Placental epithelial cell (primary cell): ENCODE results near the gene PRUNE1. TPM values are rescaled to one million over a fixed set of nuclear protein-coding genes. Genes with fewer than 3 reads are reported as not detected.

ENCODE experiments used
- small RNA-seq: library from RNA; depleted of rRNA; stranded (forward); fragments of <200 nt; gene quantifications from one replicate; pipeline ENCODE3, GENCODE V24; 2012
- total RNA-seq: library from RNA; depleted of rRNA; stranded (reverse); fragments of >200 nt; gene quantifications from 2 replicates; pipeline ENCODE4 v1.2.3, GENCODE V29; 2012

Gene PRUNE1
- 14.9 and 16.5 TPM in 2 replicates for total RNA-seq

GRCh38 chr1:151008244-151009205 is at the start of gene PRUNE1:
Gene PRUNE1 (plus strand): TSS chr1:151008449. CDS start chr1:151008633, 184 bp downstream.

GRCh38 chr1:150974580-150975478 is 33.4 kb upstream of the PRUNE1 start, which contains the start of gene CERS2:
Gene CERS2 (minus strand): TSS chr1:150974835. CDS start chr1:150969090, 5,745 bp downstream.

GRCh38 chr1:150981805-150982712 is 26.2 kb upstream of the PRUNE1 start, which contains the start of gene ANXA9:
Gene ANXA9 (plus strand): TSS chr1:150982292. CDS start chr1:150983106, 814 bp downstream.

GRCh38 chr1:151006327-151007052 is 1.8 kb upstream of the PRUNE1 start, which contains the start of gene MINDY1:
Gene MINDY1 (minus strand): TSS chr1:151006902. CDS start chr1:151002617, 4,285 bp downstream.

GRCh38 chr1:151036356-151036755 is 28.1 kb downstream of the PRUNE1 start, which contains the start of gene BNIPL:
Gene BNIPL (plus strand): TSS chr1:151036586. CDS start chr1:151036726, 140 bp downstream.

GRCh38 chr1:151047591-151047924 is 39.3 kb downstream of the PRUNE1 start, which contains the start of gene C1orf56:
Gene C1orf56 (plus strand): TSS chr1:151047751. CDS start chr1:151047848, 97 bp downstream.

GRCh38 chr1:151059109-151060006 is 51.1 kb downstream of the PRUNE1 start, which contains the start of gene CDC42SE1:
Gene CDC42SE1 (minus strand): TSS chr1:151059622. CDS start chr1:151055730, 3,892 bp downstream.

GRCh38 chr1:151060007-151060656 is 51.9 kb downstream of the PRUNE1 start, which contains the start of gene MLLT11:
Gene MLLT11 (plus strand): TSS chr1:151060397. CDS start chr1:151067225, 6,828 bp downstream.

GRCh38 chr1:151070474-151071276 is 62.4 kb downstream of the PRUNE1 start, which contains the start of gene GABPB2:
Gene GABPB2 (plus strand): TSS chr1:151070761. CDS start chr1:151088190, 17,429 bp downstream.

Small RNAs within 50 kb of the gene (small RNA-seq; reads per million reads assigned to genes)
- 0.32 reads per million, percentile 8 among the genes with 10 or more reads in this experiment for gene RNU6-884P

Other genes starting within 250 kb of the PRUNE1 start
- gene CTSS, start 242.7 kb upstream of the PRUNE1 start, total RNA-seq = 0.65 and 1.2 TPM in 2 replicates
- 0.76 and 2.7 TPM in 2 replicates for gene CTSK, start 200.2 kb upstream of the PRUNE1 start, total RNA-seq
- gene ARNT, start 131.8 kb upstream of the PRUNE1 start, total RNA-seq = 34.6 and 42.4 TPM in 2 replicates
- gene CTXND2, start 121.3 kb upstream of the PRUNE1 start, total RNA-seq = not detected in 2 replicates
- gene SETDB1, start 82.1 kb upstream of the PRUNE1 start, total RNA-seq = 45.4 and 57.7 TPM in 2 replicates
- 59.7 and 79.5 TPM in 2 replicates for gene CERS2, start 33.6 kb upstream of the PRUNE1 start, total RNA-seq
- gene ANXA9, start 26.2 kb upstream of the PRUNE1 start, total RNA-seq = 0.39 and 2.0 TPM in 2 replicates
- gene MINDY1, start 1.5 kb upstream of the PRUNE1 start, total RNA-seq = 10.6 and 11.0 TPM in 2 replicates
- gene BNIPL, start 28.1 kb downstream of the PRUNE1 start, total RNA-seq = 66.4 and 157 TPM in 2 replicates
- 3.1 and 3.9 TPM in 2 replicates for gene C1orf56, start 39.3 kb downstream of the PRUNE1 start, total RNA-seq
- 95.4 and 112 TPM in 2 replicates for gene CDC42SE1, start 51.2 kb downstream of the PRUNE1 start, total RNA-seq
- gene MLLT11, start 51.9 kb downstream of the PRUNE1 start, total RNA-seq = 8.0 and 9.8 TPM in 2 replicates
- 7.6 and 11.4 TPM in 2 replicates for gene GABPB2, start 62.3 kb downstream of the PRUNE1 start, total RNA-seq
- gene SEMA6C, start 138.2 kb downstream of the PRUNE1 start, total RNA-seq = 7.6 and 20.8 TPM in 2 replicates
- gene TNFAIP8L2, start 148.2 kb downstream of the PRUNE1 start, total RNA-seq = not detected in 2 replicates
- gene LYSMD1, start 157.5 kb downstream of the PRUNE1 start, total RNA-seq = 11.0 and 16.1 TPM in 2 replicates
- gene SCNM1, start 157.7 kb downstream of the PRUNE1 start, total RNA-seq = 29.1 and 41.6 TPM in 2 replicates
- not detected in 2 replicates for gene TMOD4, start 167.5 kb downstream of the PRUNE1 start, total RNA-seq
- 40.4 and 51.0 TPM in 2 replicates for gene VPS72, start 181.7 kb downstream of the PRUNE1 start, total RNA-seq
- 97.0 and 110 TPM in 2 replicates for gene PIP5K1A, start 190.1 kb downstream of the PRUNE1 start, total RNA-seq
- 173 and 181 TPM in 2 replicates for gene PSMD4, start 246.3 kb downstream of the PRUNE1 start, total RNA-seq